Measurements from ENCODE around the gene GAL3ST3.
"Not testable (repeated sequence)": the region's sequence is repeated elsewhere in the genome, so short reads cannot be mapped to it uniquely, and the experiment has no call there.

Gene GAL3ST3

GRCh38 chr11:66047541-66048365 is 1.2 kb downstream of the GAL3ST3 start:
- in situ Hi-C loops (cut with HindIII; ENCODE audit: low sequenced_read_pairs): no loop called here

GRCh38 chr11:66046901-66047300 is 2.1 kb downstream of the GAL3ST3 start:
- in situ Hi-C loops (cut with HindIII; ENCODE audit: low sequenced_read_pairs): no loop called here

GRCh38 chr11:66045177-66045639 is 3.8 kb downstream of the GAL3ST3 start:
- in situ Hi-C loops (cut with HindIII; ENCODE audit: low sequenced_read_pairs): no loop called here

GRCh38 chr11:66044757-66045156 is 4.2 kb downstream of the GAL3ST3 start:
- in situ Hi-C loops (cut with HindIII; ENCODE audit: low sequenced_read_pairs): loop anchor here (5.0 kb wide), 1 partner anchor 57 kb away; no protein-coding TSS in a partner anchor

- in situ Hi-C loops (cut with HindIII; ENCODE audit: low sequenced_read_pairs): loop anchor here (5.0 kb wide), 1 partner anchor 56 kb away; no protein-coding TSS in a partner anchor
These were observed 5.7 kb downstream of the GAL3ST3 start for GRCh38 chr11:66042996-66043906.

- in situ Hi-C loops (cut with HindIII; ENCODE audit: low sequenced_read_pairs): loop anchor here (5.0 kb wide), 1 partner anchor 55 kb away; no protein-coding TSS in a partner anchor
These were observed 6.5 kb downstream of the GAL3ST3 start for GRCh38 chr11:66042227-66042995.

GRCh38 chr11:66039765-66040164 is 9.2 kb downstream of the GAL3ST3 start:
- in situ Hi-C loops (cut with HindIII; ENCODE audit: low sequenced_read_pairs): loop anchor here (5.0 kb wide), 1 partner anchor 52 kb away; no protein-coding TSS in a partner anchor

GRCh38 chr11:66037327-66037726 is 11.6 kb downstream of the GAL3ST3 start:
- in situ Hi-C loops (cut with HindIII; ENCODE audit: low sequenced_read_pairs): no loop called here

GRCh38 chr11:66036334-66036710 is 12.6 kb downstream of the GAL3ST3 start:
- in situ Hi-C loops (cut with HindIII; ENCODE audit: low sequenced_read_pairs): no loop called here

- in situ Hi-C loops (cut with HindIII; ENCODE audit: low sequenced_read_pairs): no loop called here
These were observed 13.2 kb downstream of the GAL3ST3 start for GRCh38 chr11:66035653-66036333.

- in situ Hi-C loops (cut with HindIII; ENCODE audit: low sequenced_read_pairs): no loop called here
These were observed 15.8 kb downstream of the GAL3ST3 start for GRCh38 chr11:66032957-66033735.

- in situ Hi-C loops (cut with HindIII; ENCODE audit: low sequenced_read_pairs): no loop called here
These were observed 22.9 kb downstream of the GAL3ST3 start, which contains the start of gene CATSPER1 for GRCh38 chr11:66026017-66026529. Gene CATSPER1 (minus strand): TSS chr11:66026479. CDS start chr11:66026379, 100 bp downstream.

- in situ Hi-C loops (cut with HindIII; ENCODE audit: low sequenced_read_pairs): not testable (repeated sequence)
These were observed 25.8 kb downstream of the GAL3ST3 start for GRCh38 chr11:66023186-66023440.

- in situ Hi-C loops (cut with HindIII; ENCODE audit: low sequenced_read_pairs): no loop called here
These were observed 26.4 kb downstream of the GAL3ST3 start for GRCh38 chr11:66022401-66023185.

GRCh38 chr11:66020618-66021357 is 28.2 kb downstream of the GAL3ST3 start:
- in situ Hi-C loops (cut with HindIII; ENCODE audit: low sequenced_read_pairs): no loop called here

GRCh38 chr11:66020212-66020611 is 28.7 kb downstream of the GAL3ST3 start:
- in situ Hi-C loops (cut with HindIII; ENCODE audit: low sequenced_read_pairs): no loop called here

GRCh38 chr11:66017321-66017720 is 31.6 kb downstream of the GAL3ST3 start:
- in situ Hi-C loops (cut with HindIII; ENCODE audit: low sequenced_read_pairs): no loop called here

GRCh38 chr11:66016793-66017177 is 32.2 kb downstream of the GAL3ST3 start:
- in situ Hi-C loops (cut with HindIII; ENCODE audit: low sequenced_read_pairs): no loop called here
